HS-5 (cell line): ENCODE measurements around the gene IQCB1.
A peak's percentile ranks its signal among the peaks of the same experiment; 100 is the strongest.
"Not testable (repeated sequence)": the region's sequence is repeated elsewhere in the genome, so short reads cannot be mapped to it uniquely, and the experiment has no call there.

ENCODE experiments used
- DNase-seq: peaks from one replicate; pipeline ENCODE4 v3.0.0-alpha.2; 2012; ENCODE audit warnings: low read depth

Gene IQCB1

GRCh38 chr3:121803771-121804320 lies 31.0 kb downstream of the IQCB1 start:
- DNase-seq, result no peak

- no peak for DNase-seq
Observed at GRCh38 chr3:121800906-121801305, 34.0 kb downstream of the IQCB1 start.

GRCh38 chr3:121796970-121797369 lies 37.9 kb downstream of the IQCB1 start:
- DNase-seq, result no peak

GRCh38 chr3:121794264-121794983 lies 40.4 kb downstream of the IQCB1 start:
- DNase-seq, result no peak

GRCh38 chr3:121793078-121793477 lies 41.8 kb downstream of the IQCB1 start:
- no peak for DNase-seq

- no peak for DNase-seq
Observed at GRCh38 chr3:121786485-121786884, 48.4 kb downstream of the IQCB1 start.

GRCh38 chr3:121782784-121783183 lies 52.1 kb downstream of the IQCB1 start:
- DNase-seq, result not testable (repeated sequence)

GRCh38 chr3:121781611-121782010 lies 53.2 kb downstream of the IQCB1 start:
- no peak for DNase-seq

- not testable (repeated sequence) for DNase-seq
Observed at GRCh38 chr3:121775095-121775494, 59.8 kb downstream of the IQCB1 start.

- DNase-seq, result no peak
Observed at GRCh38 chr3:121769246-121769645, 65.6 kb downstream of the IQCB1 start.

- no peak for DNase-seq
Observed at GRCh38 chr3:121768452-121768851, 66.4 kb downstream of the IQCB1 start.

GRCh38 chr3:121759541-121760202 lies 75.2 kb downstream of the IQCB1 start:
- DNase-seq, result no peak

- no peak for DNase-seq
Observed at GRCh38 chr3:121758727-121759450, 76.0 kb downstream of the IQCB1 start.

GRCh38 chr3:121757812-121758545 lies 76.9 kb downstream of the IQCB1 start:
- DNase-seq, result no peak

GRCh38 chr3:121757087-121757811 lies 77.6 kb downstream of the IQCB1 start:
- DNase-seq, result no peak

GRCh38 chr3:121752772-121753171 lies 82.1 kb downstream of the IQCB1 start:
- DNase-seq, result no peak

- no peak for DNase-seq
Observed at GRCh38 chr3:121752261-121752660, 82.6 kb downstream of the IQCB1 start.

- DNase-seq, result no peak
Observed at GRCh38 chr3:121750087-121750415, 84.8 kb downstream of the IQCB1 start.

GRCh38 chr3:121749276-121750086 lies 85.4 kb downstream of the IQCB1 start, which contains the start of gene GOLGB1:
Gene GOLGB1 (minus strand): TSS chr3:121749741. CDS start chr3:121730971, 18,770 bp downstream.
- DNase-seq, result peak; percentile 99

GRCh38 chr3:121748680-121749275 lies 86.1 kb downstream of the IQCB1 start:
- no peak for DNase-seq
